WTC11 (cell line): ENCODE results near the gene DIDO1. TPM values are rescaled to one million over a fixed set of nuclear protein-coding genes. Genes with fewer than 3 reads are reported as not detected.
A peak's percentile ranks its signal among the peaks of the same experiment; 100 is the strongest.

ENCODE experiments used
- ATAC-seq: fragments of 200-7000 bp; cut with Tn5 transposase; 2 replicates; pipeline ENCODE4 v1.10.0; 2021; ENCODE audit warnings: mild to moderate bottlenecking, moderate library complexity
- CTCF ChIA-PET: fragments of 300-600 bp; sonication (Branson Sonifier 250); formaldehyde crosslinking; loops from one replicate; lab custom pipeline; 2021; ENCODE audit warnings: antibody characterized with exemption; lab: Charles Lee
- POLR2A ChIA-PET: fragments of 350-600 bp; sonication (Branson Sonifier 250); formaldehyde crosslinking; loops from one replicate; lab custom pipeline; 2021; ENCODE audit warnings: antibody characterized with exemption; lab: Charles Lee
- DNase-seq: peaks from one replicate; pipeline ENCODE4 v3.0.0; 2021; ENCODE audit warnings: low spot score
- H3K27ac Mint-ChIP-seq: 2 replicates; pipeline ENCODE4 v1.8.0; 2021; ENCODE audit warnings: mixed read lengths
- H3K27me3 Mint-ChIP-seq: 2 replicates; pipeline ENCODE4 v1.8.0; 2021; ENCODE audit warnings: low read depth, mild to moderate bottlenecking, moderate library complexity, mixed read lengths
- H3K36me3 Mint-ChIP-seq: 2 replicates; pipeline ENCODE4 v1.8.0; 2021; ENCODE audit warnings: mixed read lengths
- H3K4me1 Mint-ChIP-seq: 2 replicates; pipeline ENCODE4 v1.8.0; 2022; ENCODE audit warnings: mixed read lengths
- H3K4me3 Mint-ChIP-seq: 2 replicates; pipeline ENCODE4 v1.8.0; 2021; ENCODE audit warnings: mild to moderate bottlenecking, moderate library complexity, mixed read lengths
- H3K9me3 Mint-ChIP-seq: 2 replicates; pipeline ENCODE4 v1.8.0; 2021; ENCODE audit warnings: mixed read lengths
- ATF2 ChIP-seq: sonication (generic); formaldehyde crosslinking; IDR thresholded peaks from 2 replicates; pipeline ENCODE4 v1.8.1; 2022; ENCODE audit warnings: low read depth, missing genetic modification reagents, borderline replicate concordance
- CBFB ChIP-seq: sonication (generic); formaldehyde crosslinking; IDR thresholded peaks from 2 replicates; pipeline ENCODE4 v1.8.1; 2022; ENCODE audit warnings: mild to moderate bottlenecking, low read depth, missing genetic modification reagents
- CREM ChIP-seq: sonication (generic); formaldehyde crosslinking; IDR thresholded peaks from 2 replicates; pipeline ENCODE4 v1.8.1; 2022; ENCODE audit warnings: mild to moderate bottlenecking, missing genetic modification reagents, moderate library complexity
- FOXK1 ChIP-seq: sonication (generic); formaldehyde crosslinking; IDR thresholded peaks from 2 replicates; pipeline ENCODE4 v1.8.0; 2022; ENCODE audit warnings: mild to moderate bottlenecking, moderate library complexity, missing genetic modification reagents
- NFE2L1 ChIP-seq: sonication (generic); formaldehyde crosslinking; IDR thresholded peaks from 2 replicates; pipeline ENCODE4 v1.8.1; 2023; ENCODE audit warnings: missing genetic modification reagents
- NR3C1 ChIP-seq: sonication (generic); formaldehyde crosslinking; conservative IDR thresholded peaks from 2 replicates; pipeline ENCODE4 v1.8.1; 2023; ENCODE audit warnings: low read depth, mild to moderate bottlenecking, missing genetic modification reagents
- PRDM15 ChIP-seq: sonication (generic); formaldehyde crosslinking; IDR thresholded peaks from 2 replicates; pipeline ENCODE4 v1.8.0; 2022; ENCODE audit warnings: missing genetic modification reagents
- PRRX2 ChIP-seq: fragments of 250-450 bp; sonication (Bioruptor Pico); IDR thresholded peaks from 2 replicates; pipeline ENCODE4 v1.8.0; 2021; ENCODE audit warnings: mild to moderate bottlenecking
- RORB ChIP-seq: fragments of 250-450 bp; sonication (Bioruptor Pico); IDR thresholded peaks from 2 replicates; pipeline ENCODE4 v1.9.0; 2021; ENCODE audit warnings: mild to moderate bottlenecking
- ZNF219 ChIP-seq: sonication (generic); formaldehyde crosslinking; IDR thresholded peaks from 2 replicates; pipeline ENCODE4 v1.8.0; 2023; ENCODE audit warnings: missing genetic modification reagents, mild to moderate bottlenecking, borderline replicate concordance
- ZNF263 ChIP-seq: sonication (generic); formaldehyde crosslinking; IDR thresholded peaks from 2 replicates; pipeline ENCODE4 v1.8.1; 2022; ENCODE audit warnings: low read depth, mild to moderate bottlenecking, moderate library complexity, missing genetic modification reagents
- ZNF423 ChIP-seq: fragments of 250-450 bp; sonication (Bioruptor Pico); IDR thresholded peaks from 2 replicates; pipeline ENCODE4 v2.1.2; 2022; ENCODE audit warnings: mild to moderate bottlenecking, moderate library complexity
- ZNF671 ChIP-seq: fragments of 250-450 bp; sonication (Bioruptor Pico); IDR thresholded peaks from 2 replicates; pipeline ENCODE4 v1.8.0; 2021; ENCODE audit warnings: mild to moderate bottlenecking
- ZSCAN18 ChIP-seq: fragments of 250-450 bp; sonication (Bioruptor Pico); IDR thresholded peaks from 2 replicates; pipeline ENCODE4 v2.1.2; 2022; ENCODE audit warnings: mild to moderate bottlenecking, moderate library complexity
- total RNA-seq: library from RNA; stranded (reverse); gene quantifications from 3 replicates; pipeline ENCODE4 v1.2.3, GENCODE V29; 2021
- TF ChIP-seq, protein P1 (sequence below): sonication (generic); formaldehyde crosslinking; IDR thresholded peaks from 2 replicates; pipeline ENCODE4 v1.8.1; 2023; ENCODE audit warnings: mild to moderate bottlenecking, moderate library complexity, missing genetic modification reagents
- TF ChIP-seq, protein P2 (sequence below): fragments of 250-450 bp; sonication (Bioruptor Pico); IDR thresholded peaks from 2 replicates; pipeline ENCODE4 v1.9.0; 2021; ENCODE audit warnings: mild to moderate bottlenecking
- TF ChIP-seq, protein P3 (sequence below): sonication (generic); formaldehyde crosslinking; IDR thresholded peaks from 2 replicates; pipeline ENCODE4 v1.8.1; 2023; ENCODE audit warnings: mild to moderate bottlenecking, missing genetic modification reagents, moderate library complexity
- TF ChIP-seq, protein P4 (sequence below): fragments of 250-450 bp; sonication (Bioruptor Pico); IDR thresholded peaks from 2 replicates; pipeline ENCODE4 v1.8.0; 2021; ENCODE audit warnings: mild to moderate bottlenecking
- TF ChIP-seq, protein P5 (sequence below): sonication (generic); formaldehyde crosslinking; IDR thresholded peaks from 2 replicates; pipeline ENCODE4 v1.8.0; 2022; ENCODE audit warnings: mild to moderate bottlenecking, missing genetic modification reagents

Gene DIDO1
- total RNA-seq, 1 experiment from 2014 or later = 87.3 TPM

GRCh38 chr20:62834967-62835730, 91.2 kb downstream of the DIDO1 start (continued):
- no peak for TF ChIP-seq PRDM15
- no peak for TF ChIP-seq ZNF671
- TF ChIP-seq, protein P1, sequence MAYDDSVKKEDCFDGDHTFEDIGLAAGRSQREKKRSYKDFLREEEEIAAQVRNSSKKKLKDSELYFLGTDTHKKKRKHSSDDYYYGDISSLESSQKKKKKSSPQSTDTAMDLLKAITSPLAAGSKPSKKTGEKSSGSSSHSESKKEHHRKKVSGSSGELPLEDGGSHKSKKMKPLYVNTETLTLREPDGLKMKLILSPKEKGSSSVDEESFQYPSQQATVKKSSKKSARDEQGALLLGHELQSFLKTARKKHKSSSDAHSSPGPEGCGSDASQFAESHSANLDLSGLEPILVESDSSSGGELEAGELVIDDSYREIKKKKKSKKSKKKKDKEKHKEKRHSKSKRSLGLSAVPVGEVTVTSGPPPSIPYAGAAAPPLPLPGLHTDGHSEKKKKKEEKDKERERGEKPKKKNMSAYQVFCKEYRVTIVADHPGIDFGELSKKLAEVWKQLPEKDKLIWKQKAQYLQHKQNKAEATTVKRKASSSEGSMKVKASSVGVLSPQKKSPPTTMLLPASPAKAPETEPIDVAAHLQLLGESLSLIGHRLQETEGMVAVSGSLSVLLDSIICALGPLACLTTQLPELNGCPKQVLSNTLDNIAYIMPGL = no peak
- TF ChIP-seq, protein P2, sequence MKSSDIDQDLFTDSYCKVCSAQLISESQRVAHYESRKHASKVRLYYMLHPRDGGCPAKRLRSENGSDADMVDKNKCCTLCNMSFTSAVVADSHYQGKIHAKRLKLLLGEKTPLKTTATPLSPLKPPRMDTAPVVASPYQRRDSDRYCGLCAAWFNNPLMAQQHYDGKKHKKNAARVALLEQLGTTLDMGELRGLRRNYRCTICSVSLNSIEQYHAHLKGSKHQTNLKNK (CRISPR knock-in tag) = no peak
- TF ChIP-seq NFE2L1 (CRISPR knock-in tag) = no peak
- TF ChIP-seq ZNF423 (CRISPR knock-in tag) = no peak
- TF ChIP-seq ZNF219 (CRISPR knock-in tag) = no peak
- TF ChIP-seq CBFB = no peak
- TF ChIP-seq ZSCAN18 (CRISPR knock-in tag) = no peak

DNA sequence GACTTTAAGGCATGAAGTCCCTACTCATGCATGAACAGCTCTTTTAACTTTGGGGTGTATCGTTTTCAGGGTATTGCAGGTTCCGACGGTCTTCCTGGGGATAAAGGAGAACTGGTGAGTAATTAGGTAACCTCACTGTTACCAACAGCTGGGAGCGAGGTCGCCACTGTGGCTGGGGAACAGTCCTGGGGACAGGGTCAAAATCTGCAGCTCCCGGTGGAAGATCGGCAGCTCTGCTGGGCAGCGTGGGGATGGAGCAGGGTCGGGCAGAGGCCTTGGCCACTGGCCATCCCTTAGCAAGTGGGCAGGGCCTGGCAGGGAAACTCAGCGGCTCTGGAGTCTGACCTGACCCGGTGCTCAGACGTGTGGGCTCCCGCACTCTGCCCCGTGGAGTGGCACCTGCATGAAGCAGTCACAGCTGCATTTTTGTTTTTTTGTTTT, 93.3 kb downstream of the DIDO1 start:
- DNase-seq = no peak
- ChIA-PET POLR2A (interaction anchor here (1.2 kb wide), 1 partner anchor 17 kb away, joined by 4 read pairs; no protein-coding TSS in a partner anchor), CTCF (interaction anchor here (0.9 to 2.2 kb wide), 3 partner anchors 10 to 55 kb away, joined by 3 to 6 read pairs (median 4); no protein-coding TSS in a partner anchor)
- H3K9me3 Mint-ChIP-seq = no peaks in the 10 kb centered on the region
- H3K4me1 Mint-ChIP-seq = peaks cover 19% of the 10 kb centered on the region
- peak overlapping the region; percentile 41 for H3K4me3 Mint-ChIP-seq
- peak; percentile 14 for ATAC-seq
- TF ChIP-seq ATF2 (CRISPR knock-in tag) (no peak), ZNF263 (CRISPR knock-in tag) (no peak), PRRX2 (CRISPR knock-in tag) (no peak), ZSCAN18 (CRISPR knock-in tag) (no peak), CREM (CRISPR knock-in tag) (no peak), FOXK1 (CRISPR knock-in tag) (no peak), RORB (CRISPR knock-in tag) (no peak), NR3C1 (CRISPR knock-in tag) (no peak)
- TF ChIP-seq, protein P3, sequence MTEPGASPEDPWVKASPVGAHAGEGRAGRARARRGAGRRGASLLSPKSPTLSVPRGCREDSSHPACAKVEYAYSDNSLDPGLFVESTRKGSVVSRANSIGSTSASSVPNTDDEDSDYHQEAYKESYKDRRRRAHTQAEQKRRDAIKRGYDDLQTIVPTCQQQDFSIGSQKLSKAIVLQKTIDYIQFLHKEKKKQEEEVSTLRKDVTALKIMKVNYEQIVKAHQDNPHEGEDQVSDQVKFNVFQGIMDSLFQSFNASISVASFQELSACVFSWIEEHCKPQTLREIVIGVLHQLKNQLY (CRISPR knock-in tag) = no peak
- TF ChIP-seq, protein P4, sequence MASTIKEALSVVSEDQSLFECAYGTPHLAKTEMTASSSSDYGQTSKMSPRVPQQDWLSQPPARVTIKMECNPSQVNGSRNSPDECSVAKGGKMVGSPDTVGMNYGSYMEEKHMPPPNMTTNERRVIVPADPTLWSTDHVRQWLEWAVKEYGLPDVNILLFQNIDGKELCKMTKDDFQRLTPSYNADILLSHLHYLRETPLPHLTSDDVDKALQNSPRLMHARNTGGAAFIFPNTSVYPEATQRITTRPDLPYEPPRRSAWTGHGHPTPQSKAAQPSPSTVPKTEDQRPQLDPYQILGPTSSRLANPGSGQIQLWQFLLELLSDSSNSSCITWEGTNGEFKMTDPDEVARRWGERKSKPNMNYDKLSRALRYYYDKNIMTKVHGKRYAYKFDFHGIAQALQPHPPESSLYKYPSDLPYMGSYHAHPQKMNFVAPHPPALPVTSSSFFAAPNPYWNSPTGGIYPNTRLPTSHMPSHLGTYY (CRISPR knock-in tag) = no peak
- TF ChIP-seq, protein P1 = no peak
- TF ChIP-seq, protein P5, sequence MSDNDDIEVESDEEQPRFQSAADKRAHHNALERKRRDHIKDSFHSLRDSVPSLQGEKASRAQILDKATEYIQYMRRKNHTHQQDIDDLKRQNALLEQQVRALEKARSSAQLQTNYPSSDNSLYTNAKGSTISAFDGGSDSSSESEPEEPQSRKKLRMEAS (CRISPR knock-in tag) = no peak
- H3K36me3 Mint-ChIP-seq = peaks cover 9% of the 10 kb centered on the region; the same call in 1 of the 2 replicates
- no peaks in the 10 kb centered on the region for H3K27me3 Mint-ChIP-seq
- H3K27ac Mint-ChIP-seq = peak overlapping the region; percentile 63
